Activated CD4-positive, alpha-beta T cell treated with anti-CD3 and anti-CD28 coated beads, Interleukin-2, Interleukin-4, amounts not matched to agents 100 ng/mL and 50 ng/mL, durations not matched to agents 16 hours and 8 hours (primary cell): ENCODE data around the gene AAMP.
"Not testable (repeated sequence)": the region's sequence is repeated elsewhere in the genome, so short reads cannot be mapped to it uniquely, and the experiment has no call there.

Experiments
- DNase-seq: peaks from one replicate; pipeline ENCODE4 v3.0.0-alpha.2; 2020; ENCODE audit warnings: low spot score

Gene AAMP

DNA sequence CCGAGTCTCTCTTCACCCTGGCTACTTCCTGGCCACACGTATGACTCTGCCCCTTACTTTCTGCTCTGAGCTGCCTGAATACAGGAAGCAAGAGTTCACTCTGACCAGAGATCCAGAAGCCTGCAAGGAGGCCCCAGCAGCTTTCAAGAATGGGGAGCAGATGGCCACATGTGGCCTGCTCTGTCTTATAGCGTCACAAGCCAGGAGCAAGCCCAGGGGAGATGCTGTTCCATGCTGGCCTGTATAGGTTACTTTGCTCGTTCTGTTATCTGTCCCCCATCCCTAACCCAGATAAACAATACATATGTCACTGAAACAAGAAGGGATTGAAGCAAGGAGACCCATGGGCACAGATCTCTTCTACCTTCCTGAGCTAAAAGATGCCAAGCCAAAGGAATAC, 4.6 kb upstream of the AAMP start:
- DNase-seq = no peak

DNA sequence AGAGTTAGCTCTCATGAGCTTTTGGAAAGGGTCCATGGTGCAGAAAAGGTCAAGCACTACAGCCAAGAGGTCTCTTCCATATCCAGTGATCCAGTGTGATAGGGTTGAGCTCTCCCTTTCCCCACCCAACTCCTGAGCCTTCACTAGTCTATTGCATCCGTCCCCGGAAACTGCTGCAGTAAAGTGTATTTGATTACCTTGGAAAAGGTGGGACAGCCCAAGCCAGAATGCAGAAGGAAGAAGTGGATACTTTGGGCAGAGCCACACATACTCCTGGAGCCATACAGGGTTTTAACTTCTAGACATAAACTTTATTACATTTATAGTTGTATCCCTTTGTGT, 3.9 kb upstream of the AAMP start:
- DNase-seq = no peak

DNA sequence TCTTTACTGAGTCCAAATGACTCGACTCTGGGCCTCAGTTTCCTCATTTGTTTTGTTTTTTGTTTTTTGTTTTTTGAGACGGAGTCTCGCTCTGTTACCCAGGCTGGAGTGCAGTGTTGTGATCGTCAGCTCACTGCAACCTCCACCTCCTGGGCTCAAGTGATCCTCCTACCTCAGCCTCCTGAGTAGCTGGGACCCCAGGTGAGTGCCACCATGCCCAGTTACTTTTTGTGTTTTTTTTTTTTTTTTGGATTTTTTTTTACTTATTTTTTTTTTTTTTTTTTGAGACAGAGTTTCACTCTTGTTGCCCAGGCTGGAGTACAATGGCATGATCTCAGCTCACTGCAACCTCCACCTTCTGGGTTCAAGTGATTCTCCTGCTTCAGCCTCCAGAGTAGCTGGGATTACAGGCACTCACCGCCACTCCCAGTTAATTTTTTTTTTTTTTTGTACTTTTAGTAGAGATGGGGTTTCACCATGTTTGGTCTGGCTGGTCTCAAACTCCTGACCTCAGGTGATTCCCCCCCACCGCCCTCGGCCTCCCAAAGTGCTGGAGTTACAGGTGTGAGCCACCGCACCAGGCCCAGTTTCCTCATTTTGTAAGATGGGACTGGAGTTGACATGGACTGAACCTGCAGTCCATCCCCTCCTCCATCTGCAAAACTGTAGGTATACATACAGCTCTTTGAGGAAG, 3.4 kb upstream of the AAMP start:
- not testable (repeated sequence) for DNase-seq

DNA sequence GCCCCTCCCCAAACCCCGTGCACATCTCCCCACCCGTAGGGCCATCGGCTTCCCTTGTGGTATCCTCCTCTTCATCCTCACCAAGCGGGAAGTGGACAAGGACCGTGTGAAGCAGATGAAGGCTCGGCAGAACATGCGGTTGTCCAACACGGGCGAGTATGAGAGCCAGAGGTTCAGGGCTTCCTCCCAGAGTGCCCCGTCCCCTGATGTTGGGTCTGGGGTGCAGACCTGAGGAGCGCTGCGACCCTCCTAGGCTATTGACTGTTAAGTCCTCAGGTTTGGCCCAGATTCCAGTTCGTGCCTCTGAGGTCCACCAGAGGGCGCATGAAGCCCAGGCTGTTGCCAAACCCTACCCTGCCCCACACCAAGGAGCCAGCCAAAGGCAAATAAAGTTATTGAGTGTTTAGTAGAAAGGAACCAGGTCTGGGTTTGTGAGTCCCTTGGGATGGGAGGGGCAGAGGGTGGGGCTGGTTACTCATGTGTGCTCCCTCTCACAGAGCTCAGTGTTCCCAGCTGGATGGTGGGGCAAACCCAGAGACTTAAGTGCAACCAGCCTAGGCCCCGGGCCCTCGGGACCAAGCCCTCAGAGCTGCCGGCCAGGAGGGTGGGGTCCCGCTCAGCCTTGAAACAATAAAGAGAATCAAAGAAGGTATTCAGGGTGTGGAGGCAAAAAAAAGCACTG, 2.7 kb upstream of the AAMP start:
- peak; percentile 81 for DNase-seq

DNA sequence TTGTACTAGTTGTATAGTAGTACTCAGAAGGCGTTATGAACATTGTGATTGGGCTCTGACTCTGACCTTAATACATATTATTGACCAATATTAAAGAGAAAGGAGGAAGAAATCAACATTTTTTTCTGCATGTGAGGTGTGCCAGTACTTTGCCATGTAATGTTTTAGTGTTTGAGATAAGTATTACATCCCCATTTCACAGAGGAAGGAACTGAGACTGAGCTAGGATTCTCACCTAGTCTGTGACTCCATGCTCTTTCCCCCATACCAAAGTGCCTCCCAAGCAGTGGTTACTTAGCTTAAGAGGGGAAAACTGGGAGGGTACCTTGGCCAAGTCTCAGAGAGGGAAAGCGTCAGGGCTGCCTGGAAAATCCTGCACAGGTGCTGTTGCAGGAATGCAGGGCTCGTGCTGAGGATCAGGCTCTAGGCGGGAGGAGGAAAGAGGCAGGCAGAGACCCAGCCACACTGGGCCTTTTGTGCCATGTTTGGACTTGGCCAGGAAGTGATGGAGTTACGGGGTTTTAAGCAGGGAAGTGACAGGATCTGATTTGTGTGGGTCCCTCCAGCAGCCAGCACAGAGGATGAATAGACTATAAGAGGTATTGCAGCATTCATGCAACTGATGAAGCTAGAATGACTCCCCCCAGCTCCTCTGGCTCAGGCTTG, 2.1 kb upstream of the AAMP start:
- no peak for DNase-seq

DNA sequence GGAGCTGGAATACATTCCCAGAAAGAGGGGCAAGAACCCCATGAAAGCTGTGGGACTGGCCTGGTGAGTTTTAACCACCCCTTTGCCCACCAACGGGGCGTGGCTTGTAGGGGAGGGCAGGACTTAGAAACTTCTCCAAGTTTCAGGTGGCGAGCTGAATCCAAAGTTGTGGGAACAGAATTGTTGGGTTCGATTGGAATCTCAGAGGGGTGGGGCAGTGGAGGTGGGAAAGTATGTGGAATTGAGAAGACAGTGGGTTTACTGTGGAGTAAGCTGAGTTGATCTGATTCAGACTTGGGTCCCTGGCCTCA, 1.5 kb upstream of the AAMP start:
- no peak for DNase-seq

DNA sequence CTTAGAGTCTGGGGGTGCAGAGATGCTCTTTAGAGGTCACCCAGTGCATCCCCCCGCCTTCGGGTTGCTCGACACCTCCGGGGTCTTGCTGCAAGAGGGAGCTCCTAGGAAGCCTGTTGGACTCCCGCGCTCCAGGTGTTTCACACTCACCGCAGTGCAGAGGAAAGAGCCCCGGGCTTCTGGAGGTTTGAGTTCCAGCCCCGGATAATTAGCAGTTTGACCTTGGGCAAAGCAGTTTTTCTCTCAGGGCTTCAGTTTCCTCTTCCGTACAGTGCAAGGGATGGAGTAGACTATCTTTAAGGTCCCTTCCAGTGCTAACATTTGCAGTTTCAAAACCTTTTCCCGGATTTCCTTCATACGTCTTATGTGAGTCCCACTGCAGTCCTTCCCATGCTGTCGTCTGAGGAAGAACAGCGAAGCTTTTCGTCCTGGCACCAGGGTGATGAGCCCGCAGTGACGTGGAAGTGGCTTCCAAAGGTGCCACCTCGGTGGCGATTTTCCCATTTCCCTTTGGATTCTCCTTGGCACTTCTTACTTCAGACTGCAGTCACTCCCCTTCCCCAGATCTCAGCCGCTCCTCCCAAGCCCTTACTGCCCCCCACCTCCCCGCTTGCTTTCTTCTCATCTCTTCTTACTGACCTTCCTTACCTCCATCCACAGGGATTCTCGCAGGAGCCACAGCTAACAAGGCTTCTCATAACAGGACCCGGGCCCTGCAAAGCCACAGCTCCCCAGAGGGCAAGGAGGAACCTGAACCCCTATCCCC, 967 bp upstream of the AAMP start:
- no peak for DNase-seq

DNA sequence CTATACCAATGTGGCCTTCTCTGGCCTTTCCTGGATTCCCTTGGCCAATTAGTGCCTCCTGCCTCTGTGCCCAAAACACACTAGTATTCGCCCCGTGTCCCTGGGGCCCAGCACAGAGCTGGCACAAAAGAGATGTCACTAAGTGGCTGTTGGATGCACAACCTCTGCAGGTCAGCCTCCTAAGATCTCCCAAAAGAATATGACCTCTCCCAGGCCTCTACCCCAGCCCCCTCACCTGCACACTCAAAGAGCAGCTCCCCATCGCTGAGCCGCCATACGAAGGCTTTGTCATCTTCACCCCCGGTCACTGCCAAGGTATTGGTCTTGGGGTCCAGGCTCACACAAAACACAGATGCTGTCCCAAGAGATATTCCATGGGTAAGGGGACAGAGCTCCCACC, 2.7 kb downstream of the AAMP start:
- no peak for DNase-seq

DNA sequence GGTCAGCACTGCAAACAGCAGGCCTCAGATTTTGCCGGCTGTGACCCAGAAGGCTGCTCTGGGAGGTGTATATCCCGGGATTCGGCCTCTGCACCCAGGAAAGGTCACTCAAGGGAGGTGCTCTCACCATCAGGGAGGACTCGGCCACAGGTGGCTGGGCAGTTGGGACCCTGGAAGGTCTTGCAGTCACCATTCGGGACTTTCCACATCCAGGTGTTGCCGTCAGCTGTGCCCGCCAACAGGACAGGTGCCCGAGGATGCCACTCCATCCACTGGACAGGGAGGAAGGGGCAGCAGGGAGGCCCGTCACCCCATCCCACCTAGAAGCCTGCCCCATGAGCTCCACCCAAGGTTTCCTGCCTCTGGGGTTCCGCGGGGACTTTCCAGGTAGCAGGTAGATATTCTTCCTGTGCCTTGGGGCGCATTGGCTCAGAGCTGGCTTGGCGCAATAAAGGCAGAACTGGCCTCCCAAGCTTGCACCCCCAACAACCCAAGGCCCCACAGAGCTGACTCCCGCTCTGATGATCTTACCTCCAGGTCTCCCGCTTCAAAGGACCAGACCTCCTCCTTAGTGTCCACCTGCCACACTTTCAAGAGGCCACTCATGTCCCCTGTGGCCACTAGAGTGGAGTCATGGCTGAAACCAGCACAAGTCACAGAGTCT, 3.5 kb downstream of the AAMP start:
- DNase-seq = no peak

DNA sequence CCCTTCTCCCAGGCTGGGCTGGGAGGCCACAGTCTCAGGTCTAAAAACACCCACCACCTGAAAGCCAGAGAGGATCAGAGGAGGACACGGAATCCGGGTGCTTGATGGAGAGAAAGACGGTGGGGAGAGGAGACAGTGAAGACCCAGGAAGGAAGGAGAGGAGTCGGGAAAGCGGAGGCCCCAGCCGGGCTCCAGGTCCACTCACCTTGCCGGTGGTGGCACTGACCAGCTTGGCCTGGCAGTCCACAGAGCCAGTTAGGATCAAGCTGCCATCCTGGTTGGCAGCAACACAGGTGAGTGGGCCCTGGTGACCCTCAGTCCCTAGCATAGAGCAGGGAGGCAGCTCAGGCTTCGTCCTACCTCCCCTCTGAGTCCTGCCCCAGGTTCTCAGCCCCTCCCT, 4.3 kb downstream of the AAMP start:
- no peak for DNase-seq

DNA sequence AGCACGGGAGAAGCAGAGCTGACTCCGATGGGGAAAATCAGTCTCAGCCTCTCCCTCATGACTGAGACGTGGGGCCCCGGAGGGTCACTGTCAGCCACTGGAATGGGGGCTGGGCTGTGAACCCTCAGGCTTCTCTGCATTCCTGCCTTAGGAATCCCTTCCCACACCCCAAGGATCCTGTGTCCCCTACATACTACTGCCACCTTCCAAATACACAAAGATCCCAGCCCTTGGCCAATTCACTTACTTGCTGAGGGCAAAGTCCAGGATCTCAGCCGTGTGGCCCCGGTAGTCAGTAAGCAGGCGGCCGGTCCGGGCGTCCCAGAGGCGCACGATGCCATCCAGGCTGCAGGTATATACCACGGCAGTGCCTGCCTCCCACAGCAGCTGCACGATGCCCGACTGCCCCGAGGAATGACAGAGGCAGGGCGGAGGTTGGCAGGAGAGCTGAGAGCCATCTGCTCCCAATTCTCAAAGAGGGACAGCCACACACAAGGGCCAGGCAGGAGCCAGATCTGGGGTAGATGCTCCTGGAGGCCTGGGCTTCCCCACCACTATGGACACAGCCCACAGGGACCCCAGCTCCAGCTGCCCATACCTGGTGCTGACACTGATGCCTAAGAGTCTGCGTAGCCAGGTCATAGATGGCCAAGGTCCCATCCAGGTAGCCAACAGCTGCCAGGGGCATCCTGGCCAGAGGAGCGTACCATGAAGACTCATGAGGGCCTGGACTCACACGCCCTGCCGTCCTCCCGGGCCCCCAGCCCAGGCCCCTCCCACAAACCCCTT, 5.0 kb downstream of the AAMP start:
- DNase-seq = no peak

DNA sequence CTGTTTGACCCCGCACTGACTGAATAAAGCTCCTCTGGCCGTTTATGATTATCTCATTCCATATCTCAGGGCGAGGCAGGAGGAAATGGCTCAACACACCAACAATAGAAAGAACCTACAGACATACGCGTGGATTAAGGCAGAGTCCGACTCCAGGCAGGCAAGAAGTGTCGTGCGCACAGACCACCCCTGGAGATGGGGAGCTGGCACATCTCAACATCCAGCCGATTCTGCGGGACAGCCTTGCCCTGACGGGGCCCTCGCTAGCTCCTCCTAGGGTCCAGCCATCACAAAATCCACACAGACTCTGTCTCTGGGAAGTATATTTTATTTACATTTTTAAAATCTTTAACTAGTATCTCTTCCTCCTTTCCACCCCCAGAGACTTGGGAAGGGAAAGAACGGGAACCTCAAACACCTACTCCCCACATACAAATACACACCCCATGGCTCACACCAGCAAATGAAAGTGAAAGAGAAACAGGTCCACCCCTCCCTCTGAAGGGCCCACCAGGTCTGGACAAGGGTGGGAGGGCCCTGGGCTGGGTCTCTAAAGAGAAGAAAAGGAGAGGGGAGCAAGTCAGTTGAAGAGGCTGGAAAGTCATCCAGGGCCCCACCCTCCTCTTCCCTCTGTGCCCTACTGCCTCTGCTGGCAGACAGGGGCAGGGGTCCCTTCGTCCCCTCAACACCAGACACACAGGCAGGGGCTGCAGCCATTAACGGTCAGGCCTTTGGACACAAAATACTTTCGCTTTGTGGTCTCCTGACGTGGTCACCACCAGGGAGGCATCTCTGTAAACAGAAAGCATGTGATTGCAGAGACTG, 5.9 kb downstream of the AAMP start:
- DNase-seq = no peak

DNA sequence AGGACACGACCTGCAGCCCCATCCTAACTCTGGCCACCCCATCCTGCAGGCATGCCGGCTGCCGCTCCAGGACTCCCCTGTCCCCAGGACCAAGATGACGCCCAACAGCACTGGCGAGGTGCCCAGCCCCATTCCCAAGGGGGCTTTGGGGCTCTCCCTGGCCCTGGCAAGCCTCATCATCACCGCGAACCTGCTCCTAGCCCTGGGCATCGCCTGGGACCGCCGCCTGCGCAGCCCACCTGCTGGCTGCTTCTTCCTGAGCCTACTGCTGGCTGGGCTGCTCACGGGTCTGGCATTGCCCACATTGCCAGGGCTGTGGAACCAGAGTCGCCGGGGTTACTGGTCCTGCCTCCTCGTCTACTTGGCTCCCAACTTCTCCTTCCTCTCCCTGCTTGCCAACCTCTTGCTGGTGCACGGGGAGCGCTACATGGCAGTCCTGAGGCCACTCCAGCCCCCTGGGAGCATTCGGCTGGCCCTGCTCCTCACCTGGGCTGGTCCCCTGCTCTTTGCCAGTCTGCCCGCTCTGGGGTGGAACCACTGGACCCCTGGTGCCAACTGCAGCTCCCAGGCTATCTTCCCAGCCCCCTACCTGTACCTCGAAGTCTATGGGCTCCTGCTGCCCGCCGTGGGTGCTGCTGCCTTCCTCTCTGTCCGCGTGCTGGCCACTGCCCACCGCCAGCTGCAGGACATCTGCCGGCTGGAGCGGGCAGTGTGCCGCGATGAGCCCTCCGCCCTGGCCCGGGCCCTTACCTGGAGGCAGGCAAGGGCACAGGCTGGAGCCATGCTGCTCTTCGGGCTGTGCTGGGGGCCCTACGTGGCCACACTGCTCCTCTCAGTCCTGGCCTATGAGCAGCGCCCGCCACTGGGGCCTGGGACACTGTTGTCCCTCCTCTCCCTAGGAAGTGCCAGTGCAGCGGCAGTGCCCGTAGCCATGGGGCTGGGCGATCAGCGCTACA, 7.0 kb downstream of the AAMP start:
- no peak for DNase-seq

DNA sequence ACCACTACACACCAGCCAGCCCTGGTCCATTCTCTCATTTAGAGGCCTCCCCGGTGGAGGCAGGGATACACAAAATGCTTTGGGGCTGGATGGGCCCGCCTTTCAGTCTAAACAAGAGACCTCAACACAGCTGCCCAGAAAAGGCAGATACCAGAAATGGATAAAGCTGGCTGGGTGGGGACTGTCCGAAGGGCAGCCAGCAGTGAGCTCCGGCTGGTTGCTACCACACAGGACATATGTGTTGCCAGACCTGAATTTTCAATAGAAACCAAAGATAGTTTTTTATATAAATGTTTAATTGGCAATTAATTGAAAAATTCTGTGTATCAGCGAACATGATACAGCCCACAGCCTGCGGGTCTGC, 7.7 kb downstream of the AAMP start:
- DNase-seq = no peak

DNA sequence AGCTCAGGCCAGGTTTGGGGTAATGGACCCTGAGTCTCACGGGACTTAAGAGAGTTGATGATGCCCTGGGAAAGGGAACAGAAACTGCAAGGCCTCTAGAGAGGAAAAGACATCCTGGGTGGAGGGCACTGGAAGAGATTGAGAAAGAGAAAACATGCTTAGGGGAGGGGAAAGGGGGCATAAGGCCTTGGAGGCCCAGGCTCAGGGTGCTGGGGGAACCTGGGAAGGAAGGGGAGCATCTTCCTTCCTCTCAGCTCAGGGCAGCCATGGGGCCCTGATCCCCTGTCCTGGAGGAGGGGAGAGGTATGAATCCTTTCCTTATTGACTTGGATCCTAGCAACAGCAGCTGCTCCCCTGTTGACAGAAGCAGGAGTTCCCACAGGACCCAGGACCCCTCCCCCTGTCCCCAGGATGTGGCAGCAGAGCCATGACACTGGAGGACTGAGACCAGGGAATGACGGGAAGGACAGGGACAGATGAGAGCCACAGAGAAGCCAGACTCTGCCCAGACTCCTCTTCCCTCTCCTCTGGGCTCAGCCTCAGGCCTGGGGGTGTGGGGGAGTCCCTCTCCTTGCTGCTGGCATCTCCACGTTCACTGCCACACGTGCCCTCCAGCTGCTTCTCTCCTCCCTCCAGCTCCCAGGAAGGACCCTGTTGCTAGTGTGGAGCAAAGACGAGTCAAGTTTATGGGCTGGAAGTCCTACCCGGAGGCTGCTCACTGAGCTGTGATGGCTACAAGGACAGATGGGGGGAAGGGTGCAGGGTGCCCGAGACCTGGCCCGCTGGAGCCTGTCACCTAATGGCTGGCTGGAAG, 8.3 kb downstream of the AAMP start:
- DNase-seq = no peak

DNA sequence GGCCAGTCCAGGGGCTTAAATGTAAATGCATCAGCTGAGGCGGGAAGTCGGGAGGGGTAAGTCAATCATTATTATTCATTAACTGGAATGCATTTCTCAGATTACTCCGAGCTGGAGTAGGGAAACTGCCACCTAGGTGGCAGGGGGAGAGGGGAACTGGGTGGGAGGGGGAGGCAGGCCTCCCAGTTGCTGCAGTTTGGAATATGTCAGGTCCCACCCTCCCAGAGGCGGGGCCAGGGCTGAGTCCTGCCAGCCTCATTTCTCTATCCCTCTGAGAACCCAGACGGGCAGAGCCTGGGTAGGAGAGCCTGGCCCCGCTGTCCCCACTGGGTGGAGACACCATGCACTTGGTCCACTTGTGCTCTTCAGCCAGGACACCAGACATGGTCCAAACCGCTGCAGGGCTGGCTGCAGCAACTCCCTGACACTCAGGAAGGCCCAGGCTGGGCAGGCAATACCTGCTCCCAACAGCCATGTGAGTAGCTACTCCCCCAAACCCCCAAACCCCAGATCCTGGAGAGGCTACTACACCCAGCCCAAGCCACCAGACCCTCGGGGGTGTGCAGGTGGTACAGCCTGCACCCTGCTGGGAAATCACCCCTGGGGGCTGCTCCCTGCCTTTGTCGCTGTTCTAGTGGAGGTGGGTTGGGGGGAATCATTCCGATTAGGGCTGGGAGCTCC, 9.1 kb downstream of the AAMP start, which contains the start of gene GPBAR1:
Gene GPBAR1 (plus strand): TSS at position 274 of the 681 bp plus-strand sequence. CDS start 1,710 bp downstream, outside the sequence.
- no peak for DNase-seq

DNA sequence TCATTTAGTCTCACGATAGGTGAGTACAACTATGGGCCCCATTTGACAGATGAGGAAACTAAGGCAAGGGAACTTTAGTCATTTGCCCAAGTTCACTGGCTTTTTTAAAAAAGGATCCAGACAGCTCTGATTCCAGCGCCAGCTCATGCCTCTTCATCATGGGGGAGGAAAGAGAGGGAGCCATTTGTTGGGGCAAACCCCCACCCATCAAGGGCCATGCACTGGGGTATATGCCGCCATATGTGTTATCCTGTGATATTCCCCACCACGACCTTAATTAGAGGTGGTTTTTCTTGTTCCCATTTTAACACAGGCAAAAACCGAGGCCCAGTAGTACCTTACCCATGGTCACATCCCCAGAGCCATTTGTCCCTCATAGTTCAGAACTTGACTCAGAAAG, 9.8 kb downstream of the AAMP start:
- no peak for DNase-seq
